ENCODE measurements around the gene ARMC10.
"Not testable (repeated sequence)": the region's sequence is repeated elsewhere in the genome, so short reads cannot be mapped to it uniquely, and the experiment has no call there.

Gene ARMC10

GRCh38 chr7:103074519-103075336, at the start of gene ARMC10, which contains the start of gene FBXL13:
TSS of gene ARMC10 (plus strand) at chr7:103075140. CDS start at chr7:103075273, 133 bp downstream.
TSS of gene FBXL13 (minus strand) at chr7:103074796.
- DNase-seq (ENCODE audit: insufficient read length, low spot score) (peak; percentile 82), FAIRE-seq (peak; percentile 91)

GRCh38 chr7:103025341-103025740, 49.6 kb upstream of the ARMC10 start:
- DNase-seq (ENCODE audit: insufficient read length, low spot score) (no peak), FAIRE-seq (no peak)

GRCh38 chr7:103031024-103031423, 43.9 kb upstream of the ARMC10 start:
- DNase-seq (ENCODE audit: insufficient read length, low spot score) (no peak), FAIRE-seq (no peak)

- FAIRE-seq (no peak), DNase-seq (ENCODE audit: insufficient read length, low spot score) (no peak)
Observed at GRCh38 chr7:103031781-103032180, 43.2 kb upstream of the ARMC10 start.

- not testable (repeated sequence) for DNase-seq (ENCODE audit: insufficient read length, low spot score); FAIRE-seq
Observed at GRCh38 chr7:103034318-103034717, 40.6 kb upstream of the ARMC10 start.

- no peak for FAIRE-seq
- DNase-seq (ENCODE audit: insufficient read length, low spot score) = no peak
Observed at GRCh38 chr7:103037476-103037822, 37.5 kb upstream of the ARMC10 start.

GRCh38 chr7:103037823-103038739, 36.9 kb upstream of the ARMC10 start:
- DNase-seq (ENCODE audit: insufficient read length, low spot score); FAIRE-seq: not testable (repeated sequence)

GRCh38 chr7:103041815-103042214, 33.1 kb upstream of the ARMC10 start:
- FAIRE-seq; DNase-seq (ENCODE audit: insufficient read length, low spot score): not testable (repeated sequence)

- FAIRE-seq (no peak), DNase-seq (ENCODE audit: insufficient read length, low spot score) (no peak)
Observed at GRCh38 chr7:103048833-103049232, 26.1 kb upstream of the ARMC10 start.

GRCh38 chr7:103051519-103051918, 23.4 kb upstream of the ARMC10 start:
- DNase-seq (ENCODE audit: insufficient read length, low spot score) (no peak), FAIRE-seq (no peak)

GRCh38 chr7:103056006-103056405, 18.9 kb upstream of the ARMC10 start:
- FAIRE-seq; DNase-seq (ENCODE audit: insufficient read length, low spot score): not testable (repeated sequence)

GRCh38 chr7:103058122-103058521, 16.8 kb upstream of the ARMC10 start:
- FAIRE-seq = no peak
- DNase-seq (ENCODE audit: insufficient read length, low spot score) = no peak

- no peak for DNase-seq (ENCODE audit: insufficient read length, low spot score)
- FAIRE-seq = no peak
Observed at GRCh38 chr7:103059471-103059870, 15.5 kb upstream of the ARMC10 start.

- no peak for FAIRE-seq
- no peak for DNase-seq (ENCODE audit: insufficient read length, low spot score)
Observed at GRCh38 chr7:103063895-103064294, 11.0 kb upstream of the ARMC10 start.

GRCh38 chr7:103065667-103066066, 9.3 kb upstream of the ARMC10 start:
- no peak for FAIRE-seq

GRCh38 chr7:103068414-103069403, 6.2 kb upstream of the ARMC10 start:
- DNase-seq (ENCODE audit: insufficient read length, low spot score) = no peak
- FAIRE-seq = no peak

More at GRCh38 chr7:103065667-103066066, 9.3 kb upstream of the ARMC10 start:
- no peak for DNase-seq (ENCODE audit: insufficient read length, low spot score)

GRCh38 chr7:103071000-103071399, 3.9 kb upstream of the ARMC10 start:
- no peak for DNase-seq (ENCODE audit: insufficient read length, low spot score)
- FAIRE-seq = no peak

GRCh38 chr7:103073989-103074518, 886 bp upstream of the ARMC10 start:
- DNase-seq (ENCODE audit: insufficient read length, low spot score) = no peak
- FAIRE-seq = no peak

GRCh38 chr7:103075337-103075918, 488 bp downstream of the ARMC10 start:
- FAIRE-seq (peak; percentile 85), DNase-seq (ENCODE audit: insufficient read length, low spot score) (peak; percentile 40)

GRCh38 chr7:103076764-103077163, 1.8 kb downstream of the ARMC10 start:
- no peak for DNase-seq (ENCODE audit: insufficient read length, low spot score)
- no peak for FAIRE-seq

Measured in GM19239 (cell line).